PC-9 (cell line): Measurements from ENCODE around the gene SLC10A1.

Experiments
- CTCF ChIP-seq: fragments of 200-600 bp; sonication (generic); conservative IDR thresholded peaks from 2 replicates; pipeline ENCODE4 v1.6.1; 2017; ENCODE audit warnings: mixed run types, antibody characterized with exemption, mild to moderate bottlenecking, moderate library complexity
- EZH2 ChIP-seq: fragments of 200-600 bp; sonication (generic); IDR thresholded peaks from 2 replicates; pipeline ENCODE4 v1.8.0; 2017; ENCODE audit warnings: antibody characterized with exemption, low read depth

- TF ChIP-seq CTCF (no peak), EZH2 (no peak)
Measured at GRCh38 chr14:69780092-69780491, 16.9 kb downstream of the SLC10A1 start.
